SJSA1 (cell line): ENCODE results near the gene HOXA9. TPM values are rescaled to one million over a fixed set of nuclear protein-coding genes. Genes with fewer than 3 reads are reported as not detected.

Experiments used
- DNase-seq, 2 experiments: peaks; one replicate each; pipeline ENCODE4 v3.0.0-alpha.2; 2015 to 2020; ENCODE audit warnings: low spot score in 2 of 2, low read depth in 1 of 2
- H3K27ac ChIP-seq: fragments of 250-450 bp; sonication (Bioruptor Pico); 2 replicates; pipeline ENCODE4 v1.5.1; 2020; ENCODE audit warnings: mild to moderate bottlenecking, moderate library complexity
- H3K27me3 ChIP-seq: fragments of 250-450 bp; sonication (Bioruptor Pico); replicated peaks from 2 replicates; pipeline ENCODE4 v1.5.1; 2020; ENCODE audit warnings: mild to moderate bottlenecking, moderate library complexity
- H3K36me3 ChIP-seq: fragments of 250-450 bp; sonication (Bioruptor Pico); 2 replicates; pipeline ENCODE4 v1.5.1; 2020; ENCODE audit warnings: mild to moderate bottlenecking
- H3K4me1 ChIP-seq: fragments of 250-450 bp; sonication (Bioruptor Pico); replicated peaks from 2 replicates; pipeline ENCODE4 v1.6.1; 2021; ENCODE audit warnings: mild to moderate bottlenecking
- H3K4me3 ChIP-seq: fragments of 250-450 bp; sonication (Bioruptor Pico); 2 replicates; pipeline ENCODE4 v1.5.1; 2020; ENCODE audit warnings: mild to moderate bottlenecking
- H3K9me3 ChIP-seq: fragments of 250-450 bp; sonication (Bioruptor Pico); replicated peaks from 2 replicates; pipeline ENCODE4 v1.5.1; 2020; ENCODE audit warnings: mild to moderate bottlenecking
- total RNA-seq: library from RNA; depleted of rRNA; stranded (reverse); fragments of >200 nt; shearing (Covaris generic); gene quantifications from 2 replicates; pipeline ENCODE4 v1.2.3, GENCODE V29; 2014

The HOXA9 gene
- total RNA-seq, 1 experiment from 2014 or later: 16.3 TPM

- peak in 1 of 2 experiments; percentile 44 for DNase-seq
- Histone ChIP-seq H3K4me1 (peaks cover 26% of the 10 kb centered on the region), H3K4me3 (peak overlapping the region; percentile 11; the same call in 1 of the 2 replicates), H3K27ac (no peak overlapping the region), H3K9me3 (no peaks in the 10 kb centered on the region), H3K36me3 (no peaks in the 10 kb centered on the region), H3K27me3 (0 out of 2 replicates have a peak, but pooled peaks cover 3% of the 10 kb centered on the region)
Measured at GRCh38 chr7:27204851-27205322, 39.5 kb upstream of the HOXA9 start.

DNA sequence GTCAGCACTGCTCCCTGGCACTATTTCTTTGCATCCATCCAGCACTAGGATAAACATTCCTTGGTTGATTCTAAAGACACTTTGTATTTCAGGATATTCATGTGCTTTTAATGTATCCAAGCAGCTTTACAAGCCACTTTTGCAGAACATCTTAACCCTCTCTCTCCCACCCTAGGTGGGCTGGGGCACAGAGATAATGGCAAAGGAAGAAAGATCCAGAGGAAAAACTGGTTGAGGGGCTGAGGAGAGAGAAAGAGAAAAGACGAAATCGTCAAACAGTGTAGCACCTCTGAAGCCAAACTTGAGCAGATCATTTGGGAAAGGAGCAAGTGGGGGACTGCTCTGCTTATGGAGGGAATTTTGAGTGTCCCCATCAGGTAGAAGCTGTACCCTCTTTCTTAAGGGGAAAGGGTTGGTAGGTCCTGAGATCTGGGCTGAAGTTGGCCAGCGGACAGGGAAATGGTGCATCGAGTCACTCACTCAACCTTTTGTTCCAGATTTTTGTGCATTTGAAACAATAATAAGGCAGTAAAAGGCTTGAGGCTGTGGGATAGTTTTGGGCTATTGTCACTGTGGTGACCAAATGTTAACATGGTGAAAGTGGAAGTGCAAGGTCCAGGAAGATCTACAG is 38.7 kb upstream of the HOXA9 start:
- H3K27ac ChIP-seq: no peak overlapping the region
- H3K27me3 ChIP-seq: 0 out of 2 replicates have a peak, but pooled peaks cover 3% of the 10 kb centered on the region
- 0 out of 2 replicates have a peak, but pooled peaks cover 2% of the 10 kb centered on the region for H3K36me3 ChIP-seq
- peak in 1 of 2 experiments; percentile 12 for DNase-seq
- no peaks in the 10 kb centered on the region for H3K9me3 ChIP-seq
- peaks cover 30% of the 10 kb centered on the region for H3K4me1 ChIP-seq
- no peak overlapping the region for H3K4me3 ChIP-seq

GRCh38 chr7:27203365-27203953 is 38.1 kb upstream of the HOXA9 start:
- no peaks in the 10 kb centered on the region for H3K9me3 ChIP-seq
- H3K36me3 ChIP-seq: 0 out of 2 replicates have a peak, but pooled peaks cover 4% of the 10 kb centered on the region
- 0 out of 2 replicates have a peak, but pooled peaks cover 3% of the 10 kb centered on the region for H3K27me3 ChIP-seq
- H3K4me1 ChIP-seq: peaks cover 32% of the 10 kb centered on the region
- H3K27ac ChIP-seq: no peak overlapping the region
- no peak overlapping the region for H3K4me3 ChIP-seq
- DNase-seq: peak in 1 of 2 experiments; percentile 38

DNA sequence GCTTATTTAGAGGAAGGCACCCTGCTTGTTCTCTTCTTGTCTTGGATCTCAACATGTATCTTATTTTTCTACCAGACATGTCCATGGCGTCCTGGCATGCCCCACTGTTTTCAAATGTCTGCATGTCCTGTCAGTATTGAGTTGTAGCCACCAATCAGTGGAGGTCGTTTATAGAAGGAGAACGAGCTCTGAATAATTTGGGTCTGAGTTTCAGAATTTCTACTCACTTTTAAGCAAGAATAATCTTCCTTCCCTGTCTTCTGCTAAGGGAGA is 37.5 kb upstream of the HOXA9 start:
- Histone ChIP-seq H3K27ac (no peak overlapping the region), H3K4me3 (no peak overlapping the region), H3K36me3 (0 out of 2 replicates have a peak, but pooled peaks cover 4% of the 10 kb centered on the region), H3K4me1 (peaks cover 32% of the 10 kb centered on the region), H3K9me3 (no peaks in the 10 kb centered on the region), H3K27me3 (0 out of 2 replicates have a peak, but pooled peaks cover 3% of the 10 kb centered on the region)
- peak in 1 of 2 experiments; percentile 6 for DNase-seq

DNA sequence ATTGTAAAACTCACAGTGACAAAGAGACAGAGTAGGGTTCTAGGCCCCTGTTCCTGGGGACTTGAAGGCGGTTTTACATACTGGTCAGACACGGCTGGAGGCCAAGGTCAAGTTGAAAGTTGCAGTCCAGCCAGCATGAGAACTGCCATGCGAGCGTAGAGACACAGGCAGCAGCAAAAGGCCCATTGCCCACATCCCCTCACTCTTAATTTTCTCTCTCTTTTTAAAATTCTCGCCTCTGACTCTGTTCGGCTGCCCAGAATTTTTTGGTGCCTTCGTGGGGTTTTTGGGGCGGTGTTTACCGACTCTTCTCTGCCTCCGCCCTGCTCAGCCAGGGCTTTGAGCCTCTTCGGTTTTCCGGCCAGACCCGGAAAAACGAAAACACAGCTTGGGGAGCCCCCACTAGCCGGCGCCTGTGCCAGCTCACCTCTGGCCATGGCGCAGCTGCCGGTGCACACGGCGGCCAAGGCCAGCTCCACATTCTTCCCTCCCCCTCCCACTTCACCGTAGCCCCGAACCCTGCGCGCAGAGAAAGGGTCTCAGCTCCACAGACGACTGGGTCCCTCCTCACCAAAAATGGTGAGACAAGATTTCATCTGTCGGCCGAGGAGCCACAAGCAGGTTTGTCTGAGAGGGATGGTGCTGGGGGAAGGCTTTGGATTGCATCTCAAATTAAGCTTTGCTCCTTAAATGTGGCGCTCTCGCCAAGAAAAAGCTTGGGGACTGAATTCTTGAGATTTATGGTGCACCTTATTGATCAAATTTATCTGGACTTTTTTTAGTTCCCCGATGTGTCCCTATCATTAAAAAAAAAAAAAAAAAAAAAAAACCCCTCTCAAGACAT is 36.9 kb upstream of the HOXA9 start:
- H3K4me3 ChIP-seq: no peak overlapping the region
- no peaks in the 10 kb centered on the region for H3K9me3 ChIP-seq
- no peak overlapping the region for H3K27ac ChIP-seq
- H3K4me1 ChIP-seq: peaks cover 32% of the 10 kb centered on the region
- 0 out of 2 replicates have a peak, but pooled peaks cover 4% of the 10 kb centered on the region for H3K36me3 ChIP-seq
- peak in 1 of 2 experiments; percentile 19 for DNase-seq
- H3K27me3 ChIP-seq: 0 out of 2 replicates have a peak, but pooled peaks cover 3% of the 10 kb centered on the region

DNA sequence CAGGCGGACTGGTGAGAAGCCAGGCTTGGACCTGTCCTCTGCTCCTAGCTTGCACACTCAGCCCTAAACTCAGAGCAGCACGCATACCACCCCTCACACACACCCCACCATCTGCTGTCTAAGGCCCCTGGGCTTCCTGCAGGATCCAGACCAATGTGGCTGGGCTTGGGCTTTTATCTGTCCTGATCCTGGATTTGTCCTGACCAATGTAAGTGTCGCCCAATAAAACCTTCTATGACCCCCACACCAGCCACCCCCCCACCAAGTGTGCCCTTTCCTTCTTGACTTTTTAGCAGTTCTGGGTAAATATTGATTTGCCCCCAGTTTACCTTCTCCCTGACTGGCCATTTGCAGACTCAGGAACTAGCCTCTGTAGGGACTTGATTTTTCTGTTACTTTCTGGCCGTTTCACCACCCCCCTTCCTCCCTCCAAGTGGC is 36.3 kb upstream of the HOXA9 start:
- peaks cover 32% of the 10 kb centered on the region for H3K4me1 ChIP-seq
- DNase-seq: peak in 1 of 2 experiments; percentile 35
- H3K27me3 ChIP-seq: 0 out of 2 replicates have a peak, but pooled peaks cover 3% of the 10 kb centered on the region

DNA sequence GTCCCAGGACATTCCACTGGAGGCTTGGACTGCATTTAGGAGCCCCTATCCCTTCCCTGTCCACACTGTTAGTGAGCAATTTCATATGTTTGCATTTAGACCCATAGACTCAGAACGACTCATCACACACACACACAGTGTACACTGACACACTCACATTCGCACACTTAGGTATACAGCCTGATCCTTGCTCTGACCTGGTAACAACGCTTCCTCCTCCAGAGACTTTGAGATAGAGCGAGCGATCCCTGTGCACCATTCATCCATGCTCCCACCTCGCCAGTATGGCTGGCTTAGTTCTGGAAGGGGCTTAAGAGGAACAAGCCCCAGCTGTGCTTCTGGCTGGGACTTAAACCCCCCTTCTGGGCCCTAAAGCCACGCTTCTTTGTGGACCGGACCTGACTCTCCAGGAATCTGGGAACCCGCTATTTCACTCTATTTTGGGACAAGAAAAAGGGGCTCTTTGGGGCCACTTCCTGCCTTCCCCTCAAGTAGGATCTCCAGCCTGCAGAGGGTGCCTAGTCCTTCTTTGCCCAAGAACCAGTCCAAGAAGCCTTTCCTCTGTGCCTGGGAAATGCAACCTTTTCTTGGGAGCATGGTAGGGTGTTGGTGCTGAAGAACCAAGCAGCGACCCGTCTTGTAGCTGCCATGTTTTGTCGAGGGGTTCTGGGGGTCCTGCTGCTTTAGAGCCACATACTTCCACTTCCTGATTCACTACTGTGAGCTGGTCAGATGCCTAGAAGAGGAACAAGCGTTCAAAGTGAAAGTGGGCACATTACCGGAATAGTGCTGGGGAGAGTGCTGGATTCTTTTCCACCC is 35.6 kb upstream of the HOXA9 start:
- H3K27me3 ChIP-seq: 0 out of 2 replicates have a peak, but pooled peaks cover 3% of the 10 kb centered on the region
- H3K4me1 ChIP-seq: peaks cover 35% of the 10 kb centered on the region
- H3K36me3 ChIP-seq: 0 out of 2 replicates have a peak, but pooled peaks cover 4% of the 10 kb centered on the region
- no peak overlapping the region for H3K27ac ChIP-seq
- peak overlapping the region; percentile 85 for H3K4me3 ChIP-seq
- no peaks in the 10 kb centered on the region for H3K9me3 ChIP-seq
- DNase-seq: peak; percentile 20 to 30

More for the DNA sequence above, 36.3 kb upstream of the HOXA9 start:
- Histone ChIP-seq H3K27ac (no peak overlapping the region), H3K9me3 (no peaks in the 10 kb centered on the region), H3K4me3 (peak overlapping the region; percentile 85), H3K36me3 (0 out of 2 replicates have a peak, but pooled peaks cover 4% of the 10 kb centered on the region)

GRCh38 chr7:27199849-27200760 is 34.8 kb upstream of the HOXA9 start, which contains the start of gene HOXA13:
TSS of gene HOXA13 (minus strand) at chr7:27200091. CDS start at chr7:27200077, 14 bp downstream.
- peaks cover 36% of the 10 kb centered on the region for H3K4me1 ChIP-seq
- H3K4me3 ChIP-seq: peak within 1 kb of the TSS; percentile 85
- peaks cover 4% of the 10 kb centered on the region; the same call in 1 of the 2 replicates for H3K36me3 ChIP-seq
- peak; percentile 73 to 80 for DNase-seq
- H3K27ac ChIP-seq: no peak within 1 kb of the TSS
- no peaks in the 10 kb centered on the region for H3K9me3 ChIP-seq
- H3K27me3 ChIP-seq: 0 out of 2 replicates have a peak, but pooled peaks cover 3% of the 10 kb centered on the region

DNA sequence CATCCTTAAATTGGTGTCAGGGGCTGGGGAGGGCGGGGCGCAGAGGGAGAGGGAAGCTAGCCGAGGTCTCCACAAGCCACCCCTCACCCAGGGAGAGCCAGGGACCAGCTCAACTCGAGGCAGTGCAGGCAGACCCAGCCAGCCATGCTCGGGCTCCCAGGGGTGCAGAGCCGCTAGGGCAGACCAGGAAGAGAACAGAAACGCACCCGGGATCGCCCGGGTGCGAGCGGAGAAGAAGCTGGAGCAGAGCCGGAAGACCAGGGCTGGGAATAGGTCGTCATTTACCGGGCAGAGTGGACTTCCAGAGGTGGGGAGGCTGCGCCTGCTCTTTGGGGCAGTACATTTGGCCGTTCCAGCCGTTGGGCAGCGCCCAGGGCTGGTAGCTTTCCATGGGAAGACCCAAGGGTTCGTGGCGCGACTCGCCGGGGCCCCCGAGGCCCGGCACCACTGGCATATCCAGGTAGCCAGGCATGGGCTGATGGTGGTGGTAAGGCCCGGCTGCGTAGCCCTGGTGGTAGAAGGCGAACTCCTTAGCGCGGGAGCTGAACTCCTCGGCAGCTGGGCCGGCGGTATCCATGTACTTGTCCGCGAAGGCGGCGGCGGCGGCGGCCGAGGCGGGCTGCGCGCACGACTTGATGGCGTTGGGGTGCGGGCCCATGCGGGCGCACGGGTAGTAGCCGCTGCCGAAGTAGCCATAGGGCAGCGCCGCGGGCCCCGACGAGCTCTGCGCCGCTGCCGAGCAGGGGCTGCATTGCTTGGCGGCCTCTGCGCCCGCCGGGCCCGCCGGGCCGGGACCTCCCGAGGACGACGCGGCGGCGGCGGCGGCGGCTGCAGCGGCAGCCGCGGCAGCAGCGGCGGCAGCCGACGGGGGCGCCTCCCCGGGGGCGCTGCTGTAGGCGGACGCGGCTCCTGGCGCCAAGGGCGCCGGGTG is 33.8 kb upstream of the HOXA9 start:
- Histone ChIP-seq H3K4me3 (peak overlapping the region; percentile 85), H3K36me3 (peaks cover 7% of the 10 kb centered on the region; the same call in 1 of the 2 replicates), H3K27ac (no peak overlapping the region), H3K27me3 (no peaks in the 10 kb centered on the region), H3K4me1 (peaks cover 34% of the 10 kb centered on the region), H3K9me3 (no peaks in the 10 kb centered on the region)
- DNase-seq: peak; percentile 47 to 53

- Histone ChIP-seq H3K27ac (peak overlapping the region; percentile 19), H3K4me3 (peak overlapping the region; percentile 85), H3K4me1 (peaks cover 34% of the 10 kb centered on the region), H3K9me3 (no peaks in the 10 kb centered on the region), H3K27me3 (no peaks in the 10 kb centered on the region), H3K36me3 (peaks cover 7% of the 10 kb centered on the region; the same call in 1 of the 2 replicates)
- DNase-seq: peak; percentile 31 to 36
Measured at GRCh38 chr7:27198138-27198841, 33.0 kb upstream of the HOXA9 start.
